ENCODE results near the gene TSSK2.

GRCh38 chr22:19150482-19151328, 19.6 kb downstream of the TSSK2 start:
- no peak for TF ChIP-seq POLR2A (IDR thresholded peaks at IDR 0.05)
- TF ChIP-seq, protein P1, sequence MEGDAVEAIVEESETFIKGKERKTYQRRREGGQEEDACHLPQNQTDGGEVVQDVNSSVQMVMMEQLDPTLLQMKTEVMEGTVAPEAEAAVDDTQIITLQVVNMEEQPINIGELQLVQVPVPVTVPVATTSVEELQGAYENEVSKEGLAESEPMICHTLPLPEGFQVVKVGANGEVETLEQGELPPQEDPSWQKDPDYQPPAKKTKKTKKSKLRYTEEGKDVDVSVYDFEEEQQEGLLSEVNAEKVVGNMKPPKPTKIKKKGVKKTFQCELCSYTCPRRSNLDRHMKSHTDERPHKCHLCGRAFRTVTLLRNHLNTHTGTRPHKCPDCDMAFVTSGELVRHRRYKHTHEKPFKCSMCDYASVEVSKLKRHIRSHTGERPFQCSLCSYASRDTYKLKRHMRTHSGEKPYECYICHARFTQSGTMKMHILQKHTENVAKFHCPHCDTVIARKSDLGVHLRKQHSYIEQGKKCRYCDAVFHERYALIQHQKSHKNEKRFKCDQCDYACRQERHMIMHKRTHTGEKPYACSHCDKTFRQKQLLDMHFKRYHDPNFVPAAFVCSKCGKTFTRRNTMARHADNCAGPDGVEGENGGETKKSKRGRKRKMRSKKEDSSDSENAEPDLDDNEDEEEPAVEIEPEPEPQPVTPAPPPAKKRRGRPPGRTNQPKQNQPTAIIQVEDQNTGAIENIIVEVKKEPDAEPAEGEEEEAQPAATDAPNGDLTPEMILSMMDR (IDR thresholded peaks at IDR 0.05), result no peak

Measured in thyroid gland (tissue), 4 donors.